Activated T-cell treated with anti-CD3 and anti-CD28 coated beads for 4 hours (primary cell): ENCODE measurements around the gene AKIRIN1.
"Not testable (repeated sequence)": the region's sequence is repeated elsewhere in the genome, so short reads cannot be mapped to it uniquely, and the experiment has no call there.

Experiments
- DNase-seq: peaks from one replicate; pipeline ENCODE4 v3.0.0-alpha.2; 2020

Gene AKIRIN1

GRCh38 chr1:39046613-39047210 lies 55.6 kb downstream of the AKIRIN1 start:
- DNase-seq: no peak

GRCh38 chr1:39047374-39048229 lies 56.5 kb downstream of the AKIRIN1 start:
- no peak for DNase-seq

GRCh38 chr1:39048745-39049370 lies 57.8 kb downstream of the AKIRIN1 start:
- no peak for DNase-seq

GRCh38 chr1:39050001-39050400 lies 58.9 kb downstream of the AKIRIN1 start:
- no peak for DNase-seq

GRCh38 chr1:39051193-39051850 lies 60.2 kb downstream of the AKIRIN1 start:
- DNase-seq: not testable (repeated sequence)

- no peak for DNase-seq
Observed at GRCh38 chr1:39051956-39052355, 60.9 kb downstream of the AKIRIN1 start.

GRCh38 chr1:39055213-39055710 lies 64.2 kb downstream of the AKIRIN1 start:
- DNase-seq: not testable (repeated sequence)
